ENCODE results near the gene SFXN3. TPM values are rescaled to one million over a fixed set of nuclear protein-coding genes. Genes with fewer than 3 reads are reported as not detected.

Gene SFXN3
- total RNA-seq, 4 donors from 2014 or later = 35.8 to 56.8 (median 43.3) TPM

Other genes starting within 250 kb of the SFXN3 start
- gene SLF2, start 118.3 kb upstream of the SFXN3 start, total RNA-seq = 10 to 100 TPM; 34.1 to 47.9 (median 40.4) TPM
- gene SEMA4G, start 61.7 kb upstream of the SFXN3 start, total RNA-seq = 10 to 100 TPM in 1 of 4 donors, 1 to 10 TPM in 3; 8.7 to 13.3 (median 9.8) TPM
- 100 to 1,000 TPM in 3 of 4 donors, 10 to 100 TPM in 1; 86.1 to 178 (median 145) TPM for gene MRPL43, start 43.7 kb upstream of the SFXN3 start, total RNA-seq
- 1 to 10 TPM; 5.5 to 7.7 (median 6.8) TPM for gene TWNK, start 43.7 kb upstream of the SFXN3 start, total RNA-seq
- gene LZTS2, start 31.4 kb upstream of the SFXN3 start, total RNA-seq = 100 to 1,000 TPM in 1 of 4 donors, 10 to 100 TPM in 3; 75.4 to 107 (median 88.1) TPM
- gene PDZD7, start 105 bp upstream of the SFXN3 start, total RNA-seq = 1 to 10 TPM in 1 of 4 donors, under 1 TPM in 3; 0.24 to 1.1 (median 0.69) TPM
- 1 to 10 TPM; 3.1 to 9.9 (median 6.3) TPM for gene KAZALD1, start 30.8 kb downstream of the SFXN3 start, total RNA-seq
- not detected for gene TLX1, start 100.1 kb downstream of the SFXN3 start, total RNA-seq
- not detected for gene LBX1, start 198.2 kb downstream of the SFXN3 start, total RNA-seq